ENCODE measurements around the gene KIF7. TPM values are rescaled to one million over a fixed set of nuclear protein-coding genes. Genes with fewer than 3 reads are reported as not detected.

Gene KIF7
- polyA plus RNA-seq, 6 donors from 2014 or later, result 0.15 TPM; not detected in 5

DNA sequence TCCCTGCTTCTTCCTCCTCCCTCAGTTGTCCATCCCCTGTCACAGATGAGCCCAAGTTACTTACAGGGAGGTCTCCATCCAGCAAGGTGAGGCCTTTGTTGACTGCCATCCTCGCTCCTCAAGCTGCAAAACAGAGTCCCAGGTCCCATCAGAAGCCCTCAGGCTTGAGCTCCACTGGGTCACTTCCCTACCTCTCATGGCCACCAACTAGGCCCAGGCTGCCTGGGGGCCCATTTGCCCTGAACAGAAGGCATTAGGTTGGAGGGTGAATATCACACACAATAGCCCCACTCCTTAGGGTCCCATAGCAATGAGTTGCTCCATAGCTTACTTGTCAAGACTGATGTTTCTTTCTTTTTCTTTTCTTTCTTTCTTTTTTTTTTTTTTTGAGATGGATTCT lies 22.1 kb upstream of the KIF7 start:
- H3K36me3 Mint-ChIP-seq, result peaks cover 0 to 5% of the 10 kb centered on the region in 2 donors

DNA sequence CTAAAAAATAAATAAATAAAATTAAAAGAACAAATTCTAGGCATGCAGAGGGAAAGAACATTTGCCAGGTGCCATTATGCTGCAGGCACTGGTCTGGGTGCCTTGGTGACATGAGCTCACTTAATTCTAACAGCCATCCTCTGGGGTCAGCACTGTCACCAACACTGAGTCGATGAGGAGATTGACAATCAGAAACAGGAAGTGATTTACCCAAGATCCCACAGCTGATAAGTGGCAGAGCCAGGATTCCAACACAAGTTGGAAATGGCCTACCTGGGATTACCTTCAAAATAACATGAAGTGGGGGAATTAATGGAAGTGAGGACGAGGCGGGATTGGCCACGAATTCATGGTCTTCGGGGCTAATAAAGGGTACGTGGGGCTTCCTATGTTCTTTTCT lies 20.3 kb upstream of the KIF7 start:
- H3K4me3 Mint-ChIP-seq, result no peak overlapping the region
- H3K36me3 Mint-ChIP-seq, result no peaks in the 10 kb centered on the region
- ATAC-seq (ENCODE audit: low read depth in 2 of 2), result no peak
- DNase-seq, result no peak
- no peaks in the 10 kb centered on the region for H3K9me3 Mint-ChIP-seq
- H3K27ac Mint-ChIP-seq, result no peak overlapping the region
- peaks cover 0 to 25% (median 3%) of the 10 kb centered on the region in 3 donors for H3K27me3 Mint-ChIP-seq
- no peaks in the 10 kb centered on the region for H3K4me1 Mint-ChIP-seq

More for the DNA sequence above, 22.1 kb upstream of the KIF7 start:
- Mint-ChIP-seq H3K27me3 (peaks cover 0 to 19% (median 0%) of the 10 kb centered on the region in 3 donors), H3K9me3 (no peaks in the 10 kb centered on the region), H3K27ac (no peak overlapping the region), H3K4me1 (no peaks in the 10 kb centered on the region), H3K4me3 (no peak overlapping the region)
- no peak for DNase-seq
- no peak for ATAC-seq (ENCODE audit: low read depth in 2 of 2)

DNA sequence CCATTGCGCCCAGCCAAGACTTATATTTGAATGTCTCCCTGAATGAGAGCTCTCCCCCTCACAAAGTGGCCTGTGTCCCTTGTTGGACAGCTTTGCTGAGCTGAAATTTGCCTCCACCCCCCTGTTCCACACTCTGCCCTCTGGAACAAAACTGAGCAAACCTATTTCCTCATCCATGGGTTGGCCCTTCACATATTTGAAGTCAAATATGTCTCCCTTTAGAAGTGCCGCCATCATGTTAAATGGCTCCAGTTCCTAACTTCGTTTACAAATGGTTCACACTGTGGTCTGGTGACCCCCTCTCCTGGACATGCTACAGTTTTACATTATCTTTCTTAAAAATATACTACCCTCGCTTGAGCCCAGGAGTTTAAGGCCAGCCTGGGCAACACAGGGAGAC lies 19.3 kb upstream of the KIF7 start:
- Mint-ChIP-seq H3K9me3 (no peaks in the 10 kb centered on the region), H3K4me3 (no peak overlapping the region), H3K4me1 (no peaks in the 10 kb centered on the region), H3K36me3 (no peaks in the 10 kb centered on the region), H3K27me3 (peaks cover 0 to 29% (median 7%) of the 10 kb centered on the region in 3 donors), H3K27ac (no peak overlapping the region)
- DNase-seq (no peak), ATAC-seq (ENCODE audit: low read depth in 2 of 2) (no peak)

DNA sequence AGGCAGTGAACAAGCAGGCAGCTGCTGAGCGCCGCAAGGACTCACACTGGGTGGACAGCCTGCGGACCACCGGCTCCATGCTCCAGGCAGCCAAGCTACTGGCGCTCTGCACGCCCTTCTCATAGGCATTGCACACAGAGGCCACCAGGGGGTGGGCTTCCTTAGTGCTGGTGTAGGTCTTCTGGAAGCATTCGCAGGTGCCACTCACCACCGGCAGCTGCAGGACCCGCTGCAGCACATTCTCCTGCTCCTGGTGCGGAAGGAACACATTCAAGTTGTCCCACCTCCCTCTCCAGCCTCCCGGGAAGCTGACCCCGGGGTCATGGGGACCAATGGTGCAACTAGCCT lies 17.9 kb upstream of the KIF7 start:
- no peaks in the 10 kb centered on the region for H3K4me1 Mint-ChIP-seq
- no peak for ATAC-seq (ENCODE audit: low read depth in 2 of 2)
- no peak overlapping the region for H3K27ac Mint-ChIP-seq
- no peak overlapping the region for H3K4me3 Mint-ChIP-seq
- H3K27me3 Mint-ChIP-seq, result peaks cover 3 to 26% (median 11%) of the 10 kb centered on the region in 3 donors
- H3K9me3 Mint-ChIP-seq, result peaks cover 0 to 2% (median 0%) of the 10 kb centered on the region in 7 donors
- no peak for DNase-seq
- H3K36me3 Mint-ChIP-seq, result no peaks in the 10 kb centered on the region

DNA sequence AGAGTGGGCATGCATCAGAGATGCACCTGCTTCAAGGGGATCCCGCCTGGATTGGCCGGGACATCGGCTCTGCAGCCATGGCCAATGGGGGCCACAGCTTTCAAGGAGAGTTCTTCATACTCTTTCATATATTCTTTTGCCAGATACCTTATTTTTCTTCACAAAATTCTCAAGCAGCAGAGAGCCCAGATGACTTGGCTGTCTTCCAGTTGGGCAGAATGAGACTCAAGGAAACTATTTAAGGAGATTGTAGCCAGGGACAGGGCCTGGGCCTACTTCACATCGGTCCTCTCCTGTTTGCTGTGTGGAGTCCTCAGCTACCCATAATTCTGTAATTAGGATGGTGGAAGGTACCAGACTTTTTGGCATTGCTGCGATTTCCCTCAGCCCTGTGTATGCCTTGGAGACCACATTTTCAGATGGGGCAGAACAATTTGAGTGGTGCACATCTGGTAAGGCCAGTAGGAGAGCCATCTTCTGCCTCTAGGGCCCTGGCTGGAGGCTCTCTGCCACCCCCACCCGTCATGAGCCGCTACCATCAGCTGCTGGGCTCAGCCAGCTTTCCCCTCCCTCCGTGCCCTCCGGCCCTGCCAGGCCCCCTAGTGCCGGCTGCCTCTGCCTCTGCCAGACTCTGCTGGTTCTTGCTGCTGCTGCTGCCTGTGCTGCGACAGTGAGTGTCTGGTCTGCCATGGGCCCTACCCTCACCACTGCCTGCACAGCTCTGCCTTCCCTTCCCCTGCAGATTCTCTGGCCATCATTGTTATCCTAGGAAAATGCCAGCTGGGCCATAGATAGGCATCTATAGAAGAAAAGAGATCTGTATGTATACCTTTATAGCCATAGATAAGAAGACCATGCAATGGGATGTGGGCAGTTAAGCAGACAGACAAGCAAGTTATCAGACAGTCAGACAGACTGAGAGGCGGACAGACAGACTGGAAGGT lies 17.2 kb upstream of the KIF7 start:
- H3K27me3 Mint-ChIP-seq, result peaks cover 7 to 32% (median 17%) of the 10 kb centered on the region in 3 donors
- H3K27ac Mint-ChIP-seq, result no peak overlapping the region
- H3K36me3 Mint-ChIP-seq, result no peaks in the 10 kb centered on the region
- no peak overlapping the region for H3K4me3 Mint-ChIP-seq
- no peaks in the 10 kb centered on the region for H3K4me1 Mint-ChIP-seq
- no peak for DNase-seq
- H3K9me3 Mint-ChIP-seq, result peaks cover 0 to 3% (median 0%) of the 10 kb centered on the region in 7 donors
- no peak for ATAC-seq (ENCODE audit: low read depth in 2 of 2)

DNA sequence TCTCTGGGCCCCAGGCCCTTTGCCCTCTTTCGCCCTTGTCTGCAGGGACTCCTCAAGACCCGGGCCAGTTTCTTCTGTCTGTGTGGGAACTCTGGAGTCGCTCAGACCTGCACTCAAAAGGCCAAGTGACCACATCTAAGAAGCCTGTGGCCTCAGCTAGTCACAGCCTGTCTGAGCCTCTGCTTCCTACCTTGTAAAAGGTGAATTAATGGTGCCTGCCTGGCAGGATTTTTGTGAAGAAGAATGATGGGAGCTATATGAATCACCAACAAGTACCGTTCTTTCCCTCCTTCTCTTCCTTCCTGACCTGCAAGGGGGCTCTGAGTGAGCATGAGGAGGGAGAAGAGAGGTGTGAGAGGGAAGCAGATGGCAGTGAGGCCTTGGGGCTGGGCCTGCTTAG lies 16.4 kb upstream of the KIF7 start:
- H3K36me3 Mint-ChIP-seq, result no peaks in the 10 kb centered on the region
- no peak overlapping the region for H3K27ac Mint-ChIP-seq
- peaks cover 0 to 3% (median 0%) of the 10 kb centered on the region in 7 donors for H3K9me3 Mint-ChIP-seq
- no peak for DNase-seq
- H3K27me3 Mint-ChIP-seq, result peaks cover 7 to 37% (median 25%) of the 10 kb centered on the region in 3 donors
- H3K4me1 Mint-ChIP-seq, result no peaks in the 10 kb centered on the region
- H3K4me3 Mint-ChIP-seq, result no peak overlapping the region
- ATAC-seq (ENCODE audit: low read depth in 2 of 2), result no peak

DNA sequence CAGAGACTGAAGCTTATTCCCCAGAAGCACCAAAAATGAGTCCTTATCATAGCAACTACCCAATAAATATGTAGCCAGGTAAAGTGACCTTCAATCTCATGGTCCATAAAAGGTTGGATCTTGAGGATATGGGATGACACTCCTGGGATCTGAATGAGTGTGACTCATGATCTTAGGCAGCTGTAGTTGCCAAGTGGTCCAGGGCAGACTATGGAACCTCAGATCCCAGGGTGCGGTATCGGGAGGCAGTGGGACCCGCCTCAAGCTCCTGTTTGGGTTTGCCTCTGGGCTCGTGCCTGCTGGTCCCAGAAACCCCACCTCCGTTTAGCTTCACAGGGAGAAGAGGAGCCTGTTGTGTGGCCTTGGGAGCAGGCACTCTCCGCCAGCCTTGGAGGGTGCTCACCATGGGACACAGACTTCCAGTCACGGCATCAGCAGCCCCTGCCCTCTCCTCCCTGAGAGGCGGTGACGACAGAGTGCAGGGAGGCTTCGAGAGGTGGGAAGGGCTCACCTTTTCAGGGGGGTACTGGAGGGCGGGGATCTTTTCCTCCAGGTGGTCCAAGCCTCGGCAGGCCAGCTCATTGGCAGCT lies 15.8 kb upstream of the KIF7 start:
- Mint-ChIP-seq H3K27me3 (peaks cover 7 to 43% (median 26%) of the 10 kb centered on the region in 3 donors), H3K36me3 (no peaks in the 10 kb centered on the region), H3K4me3 (no peak overlapping the region), H3K27ac (no peak overlapping the region), H3K4me1 (no peaks in the 10 kb centered on the region), H3K9me3 (peaks cover 0 to 3% (median 0%) of the 10 kb centered on the region in 7 donors)
- DNase-seq (no peak), ATAC-seq (ENCODE audit: low read depth in 2 of 2) (no peak)

DNA sequence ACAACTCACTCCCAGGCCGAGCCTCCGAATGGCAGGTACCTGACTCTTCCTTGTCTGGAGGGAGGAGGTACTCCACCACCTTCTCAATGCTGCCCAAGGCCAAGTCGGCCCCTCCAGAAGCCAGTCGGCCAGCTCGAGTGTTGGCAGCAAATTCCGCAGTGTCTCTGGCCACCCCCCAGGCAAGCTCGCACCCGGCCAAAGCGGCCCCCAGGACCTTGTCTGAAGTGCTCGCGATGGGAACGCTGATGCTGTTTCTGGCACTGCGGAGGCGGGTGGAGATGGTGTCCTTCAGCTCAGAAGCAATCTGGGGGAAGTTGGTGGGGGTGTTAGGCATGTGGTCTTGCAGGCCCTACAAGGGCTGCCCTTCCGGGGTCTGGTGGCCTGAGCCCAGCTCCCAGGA lies 14.7 kb upstream of the KIF7 start:
- Mint-ChIP-seq H3K9me3 (peaks cover 0 to 3% (median 0%) of the 10 kb centered on the region in 7 donors), H3K4me3 (no peak overlapping the region), H3K27me3 (peaks cover 10 to 48% (median 29%) of the 10 kb centered on the region in 3 donors), H3K4me1 (peaks cover 0 to 1% (median under 1%) of the 10 kb centered on the region in 3 donors), H3K36me3 (no peaks in the 10 kb centered on the region), H3K27ac (no peak overlapping the region)
- DNase-seq (no peak), ATAC-seq (ENCODE audit: low read depth in 2 of 2) (no peak)

DNA sequence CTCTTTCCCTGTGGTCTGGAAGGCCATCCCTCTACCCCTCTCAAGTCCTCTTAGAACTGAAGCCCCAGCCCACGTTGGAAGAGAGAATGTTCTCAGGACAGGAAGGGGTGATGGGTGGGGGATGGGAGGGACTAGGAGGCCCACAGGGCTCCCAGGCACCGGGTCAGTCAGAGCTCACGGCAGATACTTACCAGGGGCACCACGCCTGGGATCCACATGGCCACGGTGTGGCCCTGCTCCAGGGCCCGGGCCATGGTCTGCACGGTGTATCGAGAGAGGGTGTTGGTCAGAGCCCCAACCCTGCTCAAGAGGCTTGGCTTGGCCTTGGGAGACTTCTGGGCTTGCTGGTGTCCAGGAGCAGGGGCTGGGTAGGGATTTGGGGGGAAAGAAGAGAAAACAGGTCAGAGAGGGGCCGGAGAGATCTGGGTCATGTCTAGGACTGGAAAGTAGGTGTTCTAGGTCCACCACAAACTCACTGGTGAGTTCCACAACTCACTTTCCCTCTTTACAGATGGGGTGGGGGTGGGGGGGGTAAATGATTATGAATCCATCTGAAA lies 14.1 kb upstream of the KIF7 start:
- peaks cover 0 to 4% (median 4%) of the 10 kb centered on the region in 3 donors for H3K4me1 Mint-ChIP-seq
- no peak for ATAC-seq (ENCODE audit: low read depth in 2 of 2)
- no peak overlapping the region for H3K4me3 Mint-ChIP-seq

DNA sequence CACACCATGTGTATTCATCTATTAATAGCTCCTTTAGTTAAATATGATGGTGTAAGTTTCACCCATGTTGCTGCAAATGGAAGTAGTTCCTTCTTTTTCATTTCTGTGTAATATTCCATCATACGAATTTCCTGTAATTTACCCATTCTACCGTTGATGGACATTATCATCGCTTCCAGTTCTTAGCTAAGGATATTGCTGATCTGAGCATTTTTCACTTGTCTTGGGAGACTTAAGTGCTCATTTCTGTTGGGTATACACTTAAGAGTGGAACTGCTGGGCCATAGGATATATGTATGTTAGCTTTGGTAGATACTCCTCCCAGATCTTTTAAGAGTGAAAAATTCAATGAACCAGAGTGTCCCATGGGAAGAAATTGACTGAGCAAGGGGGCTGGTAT lies 12.9 kb upstream of the KIF7 start:
- Mint-ChIP-seq H3K27ac (no peak overlapping the region), H3K4me3 (no peak overlapping the region), H3K9me3 (peaks cover 0 to 3% (median 0%) of the 10 kb centered on the region in 7 donors), H3K27me3 (peaks cover 21 to 51% (median 38%) of the 10 kb centered on the region in 3 donors), H3K36me3 (no peaks in the 10 kb centered on the region), H3K4me1 (peaks cover 0 to 4% (median 4%) of the 10 kb centered on the region in 3 donors)
- ATAC-seq (ENCODE audit: low read depth in 2 of 2), result no peak
- DNase-seq, result no peak

More for the DNA sequence above, 14.1 kb upstream of the KIF7 start:
- Mint-ChIP-seq H3K36me3 (no peaks in the 10 kb centered on the region), H3K9me3 (peaks cover 0 to 3% (median 0%) of the 10 kb centered on the region in 7 donors), H3K27ac (no peak overlapping the region), H3K27me3 (peaks cover 16 to 53% (median 35%) of the 10 kb centered on the region in 3 donors)
- DNase-seq, result no peak

DNA sequence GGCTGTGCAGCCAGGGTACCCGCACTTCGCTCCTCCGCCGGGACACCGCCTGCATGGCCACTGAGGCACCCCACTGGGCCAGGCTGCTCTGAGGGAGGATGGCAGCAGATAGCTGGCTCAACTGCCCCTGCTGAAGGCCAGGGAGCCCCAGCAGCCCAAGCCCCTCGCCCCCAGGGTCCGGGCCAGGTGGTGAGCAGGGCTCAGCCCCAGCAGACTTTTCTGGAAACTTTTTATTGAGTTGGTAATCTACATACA lies 12.4 kb upstream of the KIF7 start:
- Mint-ChIP-seq H3K27ac (no peak overlapping the region), H3K4me3 (no peak overlapping the region), H3K4me1 (peaks cover 0 to 4% (median 4%) of the 10 kb centered on the region in 3 donors), H3K36me3 (no peaks in the 10 kb centered on the region), H3K9me3 (peaks cover 0 to 3% (median 0%) of the 10 kb centered on the region in 7 donors), H3K27me3 (peaks cover 21 to 53% (median 41%) of the 10 kb centered on the region in 3 donors)
- ATAC-seq (ENCODE audit: low read depth in 2 of 2) (no peak), DNase-seq (no peak)

DNA sequence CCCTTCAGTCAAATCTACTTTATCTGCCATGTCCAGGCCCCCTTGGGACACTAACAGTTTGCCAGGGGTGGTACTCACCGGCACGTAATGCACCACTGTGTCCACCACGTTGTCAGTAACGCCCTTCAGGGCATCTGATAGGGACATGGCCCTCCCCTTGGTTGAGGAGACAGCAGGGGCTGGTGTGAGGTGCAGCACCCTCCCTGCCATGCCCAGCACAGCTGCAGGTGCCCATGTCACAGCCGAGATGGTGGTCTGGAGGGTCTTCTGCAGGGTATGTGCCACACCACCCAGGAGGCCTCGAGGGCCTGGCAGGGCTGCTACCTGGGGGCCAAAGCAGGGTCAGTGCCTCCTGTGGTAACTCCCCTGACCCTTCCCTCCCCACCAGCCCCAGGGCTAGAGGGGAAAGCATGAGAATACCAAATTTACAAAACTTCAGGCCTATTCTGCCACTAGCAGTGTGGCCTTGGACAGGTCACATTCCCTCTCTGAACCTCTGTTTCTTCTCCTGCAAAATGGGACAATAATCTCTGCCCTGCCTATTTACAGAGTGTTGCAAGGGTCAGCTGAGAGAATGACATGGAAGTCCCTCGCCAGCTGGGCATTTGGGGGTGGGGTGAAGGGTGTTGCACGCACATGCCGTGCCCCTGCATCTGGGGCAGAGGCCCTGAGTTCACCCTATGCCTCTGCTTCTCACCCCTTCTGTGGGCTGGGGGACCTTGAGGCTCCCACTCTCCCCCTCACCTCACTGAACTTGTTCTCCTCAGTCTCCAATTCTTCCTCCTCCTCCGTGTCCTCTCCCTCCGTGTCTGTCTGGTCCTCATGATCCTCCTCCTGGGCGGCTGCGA lies 11.8 kb upstream of the KIF7 start:
- no peaks in the 10 kb centered on the region for H3K36me3 Mint-ChIP-seq
- peaks cover 26 to 57% (median 46%) of the 10 kb centered on the region in 3 donors for H3K27me3 Mint-ChIP-seq
- no peak for ATAC-seq (ENCODE audit: low read depth in 2 of 2)
- H3K4me3 Mint-ChIP-seq, result no peak overlapping the region
- no peak for DNase-seq
- H3K27ac Mint-ChIP-seq, result no peak overlapping the region
- peaks cover 0 to 4% (median 4%) of the 10 kb centered on the region in 3 donors for H3K4me1 Mint-ChIP-seq
- peaks cover 0 to 3% (median 0%) of the 10 kb centered on the region in 7 donors for H3K9me3 Mint-ChIP-seq

All from naive B cell (primary cell).